ENCODE measurements around the gene LDB1.
A peak's percentile ranks its signal among the peaks of the same experiment; 100 is the strongest.

Gene LDB1

GRCh38 chr10:102139281-102140110 lies 19.3 kb upstream of the LDB1 start:
- DNase-seq (ENCODE audit: extremely low spot score, insufficient read length, low read depth), result no peak
- no peak for FAIRE-seq

GRCh38 chr10:102135956-102136526 lies 15.9 kb upstream of the LDB1 start:
- FAIRE-seq, result no peak
- no peak for DNase-seq (ENCODE audit: extremely low spot score, insufficient read length, low read depth)

- FAIRE-seq (no peak), DNase-seq (ENCODE audit: extremely low spot score, insufficient read length, low read depth) (no peak)
These were observed 14.2 kb upstream of the LDB1 start for GRCh38 chr10:102134416-102134815.

GRCh38 chr10:102133373-102134195 lies 13.4 kb upstream of the LDB1 start:
- peak; percentile 41 for FAIRE-seq
- peak; percentile 49 for DNase-seq (ENCODE audit: extremely low spot score, insufficient read length, low read depth)

GRCh38 chr10:102132563-102133372 lies 12.6 kb upstream of the LDB1 start, which contains the start of gene PPRC1:
PPRC1 (plus strand) TSS chr10:102133040; CDS start chr10:102133069, 29 bp downstream.
- DNase-seq (ENCODE audit: extremely low spot score, insufficient read length, low read depth) (peak; percentile 95), FAIRE-seq (peak; percentile 98)

GRCh38 chr10:102132193-102132562 lies 12.0 kb upstream of the LDB1 start:
- no peak for FAIRE-seq
- no peak for DNase-seq (ENCODE audit: extremely low spot score, insufficient read length, low read depth)

- FAIRE-seq (no peak), DNase-seq (ENCODE audit: extremely low spot score, insufficient read length, low read depth) (no peak)
These were observed 11.4 kb upstream of the LDB1 start for GRCh38 chr10:102131286-102132170.

- DNase-seq (ENCODE audit: extremely low spot score, insufficient read length, low read depth), result no peak
These were observed 3.1 kb upstream of the LDB1 start for GRCh38 chr10:102123223-102123622.

GRCh38 chr10:102122450-102122849 lies 2.3 kb upstream of the LDB1 start:
- no peak for DNase-seq (ENCODE audit: extremely low spot score, insufficient read length, low read depth)
- FAIRE-seq, result no peak

More at GRCh38 chr10:102123223-102123622, 3.1 kb upstream of the LDB1 start:
- no peak for FAIRE-seq

- DNase-seq (ENCODE audit: extremely low spot score, insufficient read length, low read depth) (no peak), FAIRE-seq (no peak)
These were observed 1.7 kb upstream of the LDB1 start for GRCh38 chr10:102121739-102122372.

GRCh38 chr10:102120991-102121738 lies 997 bp upstream of the LDB1 start:
- DNase-seq (ENCODE audit: extremely low spot score, insufficient read length, low read depth) (no peak), FAIRE-seq (no peak)

GRCh38 chr10:102119417-102120141 lies 589 bp downstream of the LDB1 start:
- DNase-seq (ENCODE audit: extremely low spot score, insufficient read length, low read depth) (peak; percentile 59), FAIRE-seq (peak; percentile 74)

- peak; percentile 56 for FAIRE-seq
- DNase-seq (ENCODE audit: extremely low spot score, insufficient read length, low read depth), result no peak
These were observed 1.3 kb downstream of the LDB1 start for GRCh38 chr10:102118867-102119266.

- DNase-seq (ENCODE audit: extremely low spot score, insufficient read length, low read depth) (no peak), FAIRE-seq (peak; percentile 38)
These were observed 2.6 kb downstream of the LDB1 start for GRCh38 chr10:102117391-102118159.

GRCh38 chr10:102116656-102117055 lies 3.5 kb downstream of the LDB1 start:
- FAIRE-seq (no peak), DNase-seq (ENCODE audit: extremely low spot score, insufficient read length, low read depth) (no peak)

GRCh38 chr10:102115775-102116174 lies 4.4 kb downstream of the LDB1 start:
- DNase-seq (ENCODE audit: extremely low spot score, insufficient read length, low read depth) (no peak), FAIRE-seq (peak; percentile 52)

All from GM18507 (cell line).